ENCODE measurements around the gene FOXF2. TPM values are rescaled to one million over a fixed set of nuclear protein-coding genes. Genes with fewer than 3 reads are reported as not detected.

Gene FOXF2
- total and polyA plus RNA-seq, 2 donors (not counting 1 experiment from before 2014, with no cell fraction given) = not detected

GRCh38 chr6:1437553-1438406 lies 48.4 kb downstream of the FOXF2 start:
- DNase-seq (no peak), ATAC-seq (ENCODE audit: low read depth) (no peak)
- Mint-ChIP-seq H3K27ac (no peak overlapping the region), H3K4me3 (no peak overlapping the region), H3K9me3 (ENCODE audit: insufficient read depth) (no peaks in the 10 kb centered on the region), H3K27me3 (peaks cover 43% of the 10 kb centered on the region), H3K4me1 (no peaks in the 10 kb centered on the region)
- H3K4me1 ChIP-seq (ENCODE audit: control insufficient read depth in 2 of 2, insufficient read depth in 2 of 2, low read length in 2 of 2) = no peaks in the 10 kb centered on the region
- no peaks in the 10 kb centered on the region for H4K20me1 ChIP-seq (ENCODE audit: control insufficient read depth, insufficient read depth, low read length, poor library complexity, severe bottlenecking)
- POLR2A ChIA-PET = no interaction called here
- H3K4me3 ChIP-seq (ENCODE audit: control extremely low read depth in 1 of 5, extremely low read depth in 1 of 5, insufficient read depth in 1 of 5, low read depth in 2 of 5, low read length in 4 of 5) = no peak overlapping the region
- H3K4me2 ChIP-seq (replicated peaks; ENCODE audit: low read depth, low read length, poor library complexity, severe bottlenecking) = no peak overlapping the region
- H3K36me3 ChIP-seq (replicated peaks in 1 of 2; ENCODE audit: control extremely low read depth in 1 of 2, control insufficient read depth in 1 of 2, extremely low read depth in 1 of 2, insufficient read depth in 2 of 2, low read length in 1 of 2) = no peaks in the 10 kb centered on the region
- intact Hi-C loops (cut with micrococcal nuclease) = loop anchor here (2.0 kb wide), 1 partner anchor 715 kb away; no protein-coding TSS in a partner anchor
- H3K9me3 ChIP-seq (ENCODE audit: control extremely low read depth in 1 of 3, control insufficient read depth in 2 of 3, insufficient read depth in 1 of 3, low read length in 2 of 3) = peaks cover 0 to 3% (median 0%) of the 10 kb centered on the region in 3 donors
- H2AFZ ChIP-seq (ENCODE audit: insufficient read depth, low read depth, low read length, poor library complexity, severe bottlenecking) = no peak overlapping the region
- TF ChIP-seq, protein P1, sequence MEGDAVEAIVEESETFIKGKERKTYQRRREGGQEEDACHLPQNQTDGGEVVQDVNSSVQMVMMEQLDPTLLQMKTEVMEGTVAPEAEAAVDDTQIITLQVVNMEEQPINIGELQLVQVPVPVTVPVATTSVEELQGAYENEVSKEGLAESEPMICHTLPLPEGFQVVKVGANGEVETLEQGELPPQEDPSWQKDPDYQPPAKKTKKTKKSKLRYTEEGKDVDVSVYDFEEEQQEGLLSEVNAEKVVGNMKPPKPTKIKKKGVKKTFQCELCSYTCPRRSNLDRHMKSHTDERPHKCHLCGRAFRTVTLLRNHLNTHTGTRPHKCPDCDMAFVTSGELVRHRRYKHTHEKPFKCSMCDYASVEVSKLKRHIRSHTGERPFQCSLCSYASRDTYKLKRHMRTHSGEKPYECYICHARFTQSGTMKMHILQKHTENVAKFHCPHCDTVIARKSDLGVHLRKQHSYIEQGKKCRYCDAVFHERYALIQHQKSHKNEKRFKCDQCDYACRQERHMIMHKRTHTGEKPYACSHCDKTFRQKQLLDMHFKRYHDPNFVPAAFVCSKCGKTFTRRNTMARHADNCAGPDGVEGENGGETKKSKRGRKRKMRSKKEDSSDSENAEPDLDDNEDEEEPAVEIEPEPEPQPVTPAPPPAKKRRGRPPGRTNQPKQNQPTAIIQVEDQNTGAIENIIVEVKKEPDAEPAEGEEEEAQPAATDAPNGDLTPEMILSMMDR (IDR thresholded peaks at IDR 0.05) = no peak
- no peak for TF ChIP-seq EZH2 (IDR thresholded peaks at IDR 0.05; ENCODE audit: borderline replicate concordance, insufficient read depth, low read depth, low read length, poor library complexity, severe bottlenecking)
- peaks cover 0 to 20% (median 10%) of the 10 kb centered on the region in 4 experiments for H3K27me3 ChIP-seq (replicated peaks in 1 of 4; ENCODE audit: control extremely low read depth in 1 of 4, control insufficient read depth in 3 of 4, insufficient read depth in 4 of 4, low read length in 3 of 4)
- no peak overlapping the region for H3K9ac ChIP-seq (ENCODE audit: low read length)
- no peak overlapping the region for H3K27ac ChIP-seq (ENCODE audit: low read length in 2 of 2)
- CTCF ChIA-PET = interaction anchor here (0.9 to 2.7 kb wide), 2 partner anchors 13 to 844 kb away, joined by 3 to 17 read pairs; no protein-coding TSS in a partner anchor
- WGBS (ENCODE audit: insufficient coverage) = 57% methylated on average over 12 of the region's 21 CpGs
- no peaks in the 10 kb centered on the region for H3K79me2 ChIP-seq (ENCODE audit: control insufficient read depth, insufficient read depth, low read length)

- no peak overlapping the region for H2AFZ ChIP-seq (ENCODE audit: insufficient read depth, low read depth, low read length, poor library complexity, severe bottlenecking)
- CTCF ChIA-PET = no interaction called here
- POLR2A ChIA-PET = no interaction called here
- H3K9me3 Mint-ChIP-seq (ENCODE audit: insufficient read depth) = no peaks in the 10 kb centered on the region
- intact Hi-C loops (cut with micrococcal nuclease) = no loop called here
- H3K36me3 ChIP-seq (replicated peaks in 1 of 2; ENCODE audit: control extremely low read depth in 1 of 2, control insufficient read depth in 1 of 2, extremely low read depth in 1 of 2, insufficient read depth in 2 of 2, low read length in 1 of 2) = no peaks in the 10 kb centered on the region
- H3K4me3 ChIP-seq (ENCODE audit: control extremely low read depth in 1 of 5, extremely low read depth in 1 of 5, insufficient read depth in 1 of 5, low read depth in 2 of 5, low read length in 4 of 5) = no peak overlapping the region
- no peak overlapping the region for H3K27ac ChIP-seq (ENCODE audit: low read length in 2 of 2)
- 68% methylated on average over 12 of the region's 12 CpGs for WGBS (ENCODE audit: insufficient coverage)
- no peak overlapping the region for H3K4me3 Mint-ChIP-seq
- no peak for DNase-seq
- no peak overlapping the region for H3K27ac Mint-ChIP-seq
- no peak overlapping the region for H3K9ac ChIP-seq (ENCODE audit: low read length)
- H3K79me2 ChIP-seq (ENCODE audit: control insufficient read depth, insufficient read depth, low read length) = no peaks in the 10 kb centered on the region
- H3K4me1 ChIP-seq (ENCODE audit: control insufficient read depth in 2 of 2, insufficient read depth in 2 of 2, low read length in 2 of 2) = no peaks in the 10 kb centered on the region
- H4K20me1 ChIP-seq (ENCODE audit: control insufficient read depth, insufficient read depth, low read length, poor library complexity, severe bottlenecking) = no peaks in the 10 kb centered on the region
- peaks cover 0 to 20% (median 10%) of the 10 kb centered on the region in 4 experiments for H3K27me3 ChIP-seq (replicated peaks in 1 of 4; ENCODE audit: control extremely low read depth in 1 of 4, control insufficient read depth in 3 of 4, insufficient read depth in 4 of 4, low read length in 3 of 4)
- peaks cover 43% of the 10 kb centered on the region for H3K27me3 Mint-ChIP-seq
- peaks cover 0 to 3% (median 0%) of the 10 kb centered on the region in 3 donors for H3K9me3 ChIP-seq (ENCODE audit: control extremely low read depth in 1 of 3, control insufficient read depth in 2 of 3, insufficient read depth in 1 of 3, low read length in 2 of 3)
- no peak for ATAC-seq (ENCODE audit: low read depth)
- H3K4me2 ChIP-seq (replicated peaks; ENCODE audit: low read depth, low read length, poor library complexity, severe bottlenecking) = no peak overlapping the region
- TF ChIP-seq, protein P1 (IDR thresholded peaks at IDR 0.05) = no peak
- no peak for TF ChIP-seq EZH2 (IDR thresholded peaks at IDR 0.05; ENCODE audit: borderline replicate concordance, insufficient read depth, low read depth, low read length, poor library complexity, severe bottlenecking)
- no peaks in the 10 kb centered on the region for H3K4me1 Mint-ChIP-seq
Measured at GRCh38 chr6:1438471-1438881, 49.1 kb downstream of the FOXF2 start.

All from B cell (primary cell).